Mesenchymal stem cell (in vitro differentiated cells and primary cell): Measurements from ENCODE around the gene TANC1.
A peak's percentile ranks its signal among the peaks of the same experiment; 100 is the strongest.

ENCODE experiments used
- DNase-seq: peaks from one replicate; pipeline ENCODE4 v3.0.0-alpha.2; 2013
- H2AFZ ChIP-seq: one replicate; pipeline ENCODE4 v1.6.1; 2013; ENCODE audit warnings: low read depth, mild to moderate bottlenecking, control low read depth, inconsistent platforms, low read length, moderate library complexity
- H2AK5ac ChIP-seq: 2 replicates; pipeline ENCODE4 v1.6.1; 2013; ENCODE audit warnings: low read length, moderate library complexity, mild to moderate bottlenecking, inconsistent platforms; ENCODE audit not compliant: severe bottlenecking
- H2BK120ac ChIP-seq: one replicate; pipeline ENCODE4 v1.6.1; 2013; ENCODE audit warnings: low read depth, mild to moderate bottlenecking, inconsistent platforms, low read length, moderate library complexity
- H2BK12ac ChIP-seq, 2 experiments: one replicate each; pipeline ENCODE4 v1.6.1; 2013; ENCODE audit warnings: inconsistent platforms in 2 of 2, low read length in 2 of 2, mild to moderate bottlenecking in 2 of 2, moderate library complexity in 2 of 2, control low read depth in 1 of 2
- H2BK15ac ChIP-seq: one replicate; pipeline ENCODE4 v1.6.1; 2013; ENCODE audit warnings: mild to moderate bottlenecking, low read depth, inconsistent platforms; ENCODE audit not compliant: poor library complexity, severe bottlenecking
- H2BK5ac ChIP-seq: 2 replicates; pipeline ENCODE4 v1.6.1; 2013; ENCODE audit warnings: low read depth, mild to moderate bottlenecking, low read length, control low read depth, inconsistent platforms; ENCODE audit not compliant: poor library complexity, severe bottlenecking
- H3K14ac ChIP-seq, 2 experiments: one replicate each; pipeline ENCODE4 v1.6.1; 2013; ENCODE audit warnings: inconsistent platforms in 2 of 2, low read length in 2 of 2, control low read depth in 1 of 2, mild to moderate bottlenecking in 1 of 2, moderate library complexity in 1 of 2
- H3K18ac ChIP-seq, 2 experiments: one replicate each; pipeline ENCODE4 v1.6.1; 2013; ENCODE audit warnings: inconsistent platforms in 2 of 2, low read length in 2 of 2, control low read depth in 1 of 2, low read depth in 1 of 2, mild to moderate bottlenecking in 1 of 2
- H3K23ac ChIP-seq, 2 experiments: one replicate each; pipeline ENCODE4 v1.6.1; 2013; ENCODE audit warnings: inconsistent platforms in 2 of 2, low read length in 2 of 2, mild to moderate bottlenecking in 2 of 2, moderate library complexity in 2 of 2, control low read depth in 1 of 2
- H3K27ac ChIP-seq: 2 replicates; pipeline ENCODE4 v1.5.1; 2013; ENCODE audit warnings: mild to moderate bottlenecking, moderate library complexity, low read length, control low read depth, inconsistent platforms; ENCODE audit not compliant: poor library complexity, severe bottlenecking
- H3K27me3 ChIP-seq, 2 experiments: 2 replicates each; pipeline versions ENCODE4 v1.6.1 to v1.7.0; 2013; ENCODE audit warnings: low read length in 2 of 2, mild to moderate bottlenecking in 2 of 2, moderate library complexity in 2 of 2, control low read depth in 1 of 2, inconsistent platforms in 1 of 2; ENCODE audit not compliant: control insufficient read depth in 1 of 2, insufficient read depth in 1 of 2
- H3K36me3 ChIP-seq, 2 experiments: 2 replicates each; pipeline versions ENCODE4 v1.6.1 to v1.7.0; 2013; ENCODE audit warnings: low read length in 2 of 2, control low read depth in 1 of 2, inconsistent platforms in 1 of 2, low read depth in 1 of 2, mild to moderate bottlenecking in 1 of 2; ENCODE audit not compliant: insufficient read depth in 2 of 2, control insufficient read depth in 1 of 2
- H3K4ac ChIP-seq, 2 experiments: one replicate each; pipeline ENCODE4 v1.6.1; 2013; ENCODE audit warnings: inconsistent platforms in 2 of 2, low read length in 2 of 2, mild to moderate bottlenecking in 2 of 2, moderate library complexity in 2 of 2, control low read depth in 1 of 2, low read depth in 1 of 2
- H3K4me1 ChIP-seq: 2 replicates; pipeline ENCODE4 v1.6.1; 2013; ENCODE audit warnings: low read depth, low read length, control low read depth; ENCODE audit not compliant: control insufficient read depth, insufficient read depth
- H3K4me2 ChIP-seq: 2 replicates; pipeline ENCODE4 v1.6.1; 2013; ENCODE audit warnings: low read length, mild to moderate bottlenecking, inconsistent platforms; ENCODE audit not compliant: poor library complexity, severe bottlenecking
- H3K4me3 ChIP-seq, 2 experiments: 2 replicates each; pipeline versions ENCODE4 v1.5.1 to v1.7.0; 2013; ENCODE audit warnings: low read length in 2 of 2, mild to moderate bottlenecking in 2 of 2, control low read depth in 1 of 2, low read depth in 1 of 2; ENCODE audit not compliant: insufficient read depth in 1 of 2
- H3K79me1 ChIP-seq: replicated peaks from 2 replicates; pipeline ENCODE4 v1.6.1; 2013; ENCODE audit warnings: mild to moderate bottlenecking, control low read depth, low read length, inconsistent platforms; ENCODE audit not compliant: poor library complexity, severe bottlenecking
- H3K9ac ChIP-seq: 2 replicates; pipeline ENCODE4 v1.7.0; 2013; ENCODE audit warnings: mild to moderate bottlenecking, low read length, moderate library complexity
- H3K9me3 ChIP-seq: 2 replicates; pipeline ENCODE4 v1.7.0; 2013; ENCODE audit warnings: mild to moderate bottlenecking, low read length; ENCODE audit not compliant: control insufficient read depth
- H4K8ac ChIP-seq: one replicate; pipeline ENCODE4 v1.6.1; 2013; ENCODE audit warnings: inconsistent platforms, mild to moderate bottlenecking, low read length, moderate library complexity
- H4K91ac ChIP-seq: one replicate; pipeline ENCODE4 v1.6.1; 2013; ENCODE audit warnings: mild to moderate bottlenecking, low read length, inconsistent platforms
- WGBS: methylation state at CpG from one replicate; pipeline ENCODE4 v1.1.7; 2013; ENCODE audit warnings: mixed read lengths; 5-methylcytosine and 5-hydroxymethylcytosine counted together

Gene TANC1

GRCh38 chr2:159256159-159256558 lies 287.7 kb downstream of the TANC1 start:
- no peak overlapping the region for H2BK120ac ChIP-seq
- no peak overlapping the region for H2BK5ac ChIP-seq
- H3K18ac ChIP-seq = no peak overlapping the region
- H3K4me1 ChIP-seq = no peaks in the 10 kb centered on the region
- peak; percentile 86 for DNase-seq
- H3K4ac ChIP-seq = no peak overlapping the region
- peaks cover 1% of the 10 kb centered on the region for H3K79me1 ChIP-seq
- H4K91ac ChIP-seq = no peak overlapping the region
- WGBS = no CpG with 5 or more reads among the region's 2 CpGs
- H3K14ac ChIP-seq = no peak overlapping the region
- no peak overlapping the region for H4K8ac ChIP-seq
- H3K27me3 ChIP-seq = no peaks in the 10 kb centered on the region
- H3K9me3 ChIP-seq = no peaks in the 10 kb centered on the region
- no peak overlapping the region for H3K4me3 ChIP-seq
- H3K27ac ChIP-seq = no peak overlapping the region
- H3K36me3 ChIP-seq = peaks cover 10 to 19% of the 10 kb centered on the region in 2 experiments
- H2BK12ac ChIP-seq = no peak overlapping the region
- no peak overlapping the region for H3K4me2 ChIP-seq
- no peak overlapping the region for H2BK15ac ChIP-seq
- no peak overlapping the region for H3K23ac ChIP-seq
- no peak overlapping the region for H2AFZ ChIP-seq
- no peak overlapping the region for H3K9ac ChIP-seq
- no peak overlapping the region for H2AK5ac ChIP-seq

GRCh38 chr2:159262226-159262625 lies 293.8 kb downstream of the TANC1 start:
- 83% methylated on average over 6 of the region's 6 CpGs for WGBS
- Histone ChIP-seq H3K23ac (peak overlapping the region in 1 of 2 experiments; percentile 68), H3K4ac (no peak overlapping the region), H4K91ac (no peak overlapping the region), H3K4me1 (no peaks in the 10 kb centered on the region), H2BK5ac (no peak overlapping the region), H3K9ac (no peak overlapping the region), H3K4me3 (no peak overlapping the region), H4K8ac (no peak overlapping the region), H3K27me3 (no peaks in the 10 kb centered on the region), H3K9me3 (no peaks in the 10 kb centered on the region), H2BK12ac (no peak overlapping the region), H2BK15ac (no peak overlapping the region), H2BK120ac (no peak overlapping the region), H3K27ac (peak overlapping the region; percentile 35), H2AFZ (no peak overlapping the region), H3K36me3 (peaks cover 5 to 8% of the 10 kb centered on the region in 2 experiments), H2AK5ac (no peak overlapping the region), H3K14ac (no peak overlapping the region), H3K18ac (no peak overlapping the region), H3K79me1 (peaks cover 6% of the 10 kb centered on the region), H3K4me2 (no peak overlapping the region)
- DNase-seq = no peak

GRCh38 chr2:159262904-159263303 lies 294.5 kb downstream of the TANC1 start:
- Histone ChIP-seq H3K9ac (no peak overlapping the region), H2AFZ (no peak overlapping the region), H2BK12ac (no peak overlapping the region), H3K14ac (no peak overlapping the region), H3K4ac (no peak overlapping the region), H3K36me3 (peaks cover 0 to 5% of the 10 kb centered on the region in 2 experiments), H3K4me1 (no peaks in the 10 kb centered on the region), H3K23ac (no peak overlapping the region), H3K4me2 (no peak overlapping the region), H4K8ac (no peak overlapping the region), H3K27ac (no peak overlapping the region), H3K18ac (no peak overlapping the region), H3K4me3 (no peak overlapping the region), H3K79me1 (peaks cover 6% of the 10 kb centered on the region), H3K9me3 (no peaks in the 10 kb centered on the region), H2BK120ac (no peak overlapping the region), H2BK5ac (no peak overlapping the region), H4K91ac (no peak overlapping the region), H2AK5ac (no peak overlapping the region), H2BK15ac (no peak overlapping the region), H3K27me3 (no peaks in the 10 kb centered on the region)
- 67% methylated on average over 5 of the region's 5 CpGs for WGBS
- DNase-seq = peak; percentile 28

- Histone ChIP-seq H3K18ac (no peak overlapping the region), H3K27ac (no peak overlapping the region), H3K23ac (no peak overlapping the region), H3K27me3 (no peaks in the 10 kb centered on the region), H3K79me1 (peaks cover 6% of the 10 kb centered on the region), H2AK5ac (no peak overlapping the region), H3K36me3 (peaks cover 0 to 5% of the 10 kb centered on the region in 2 experiments), H3K4ac (no peak overlapping the region), H4K8ac (no peak overlapping the region), H2BK5ac (no peak overlapping the region), H2BK120ac (no peak overlapping the region), H3K4me1 (no peaks in the 10 kb centered on the region), H3K9me3 (no peaks in the 10 kb centered on the region), H4K91ac (no peak overlapping the region), H3K9ac (no peak overlapping the region), H3K4me3 (no peak overlapping the region), H3K4me2 (no peak overlapping the region), H2BK12ac (no peak overlapping the region), H2BK15ac (no peak overlapping the region), H3K14ac (no peak overlapping the region), H2AFZ (no peak overlapping the region)
- peak; percentile 57 for DNase-seq
- WGBS = 29% methylated on average over 1 of the region's 1 CpG
These were observed 296.7 kb downstream of the TANC1 start for GRCh38 chr2:159265171-159265576.
